CD4-positive, alpha-beta T cell (primary cell): Measurements from ENCODE around the gene TDRD7. TPM values are rescaled to one million over a fixed set of nuclear protein-coding genes. Genes with fewer than 3 reads are reported as not detected.
"Not testable (repeated sequence)": the region's sequence is repeated elsewhere in the genome, so short reads cannot be mapped to it uniquely, and the experiment has no call there.

Source experiments
- ATAC-seq: fragments of 200-7000 bp; cut with Tn5 transposase; one replicate; pipeline ENCODE4 v1.10.0; 2022; ENCODE audit warnings: mild to moderate bottlenecking; ENCODE audit not compliant: poor library complexity
- CTCF ChIA-PET: fragments of 350-600 bp; sonication (Branson Sonifier 250); formaldehyde crosslinking; loops from one replicate; lab custom pipeline; 2021; ENCODE audit warnings: antibody characterized with exemption, inconsistent platforms; lab: Charles Lee
- POLR2A ChIA-PET: fragments of 350-600 bp; sonication (Branson Sonifier 250); formaldehyde crosslinking; loops from one replicate; lab custom pipeline; 2021; ENCODE audit warnings: antibody characterized with exemption, inconsistent platforms; lab: Charles Lee
- DNase-seq, 14 experiments: peaks; one replicate each; pipeline ENCODE4 v3.0.0-alpha.2; 2013 to 2020; ENCODE audit warnings: mixed read lengths in 2 of 14
- H3K27ac ChIP-seq, 2 donors: one replicate each; pipeline versions ENCODE4 v1.5.1 to v1.7.0; 2013; ENCODE audit warnings: low read length in 2 of 2, low read depth in 1 of 2, mild to moderate bottlenecking in 1 of 2
- H3K27me3 ChIP-seq, 2 experiments: 1 replicate in 1 of 2; 2 replicates in 1 of 2; pipeline versions ENCODE4 v1.6.1 to v1.7.0; 2013; ENCODE audit warnings: low read length in 2 of 2, control low read depth in 1 of 2, mild to moderate bottlenecking in 1 of 2, moderate library complexity in 1 of 2; ENCODE audit not compliant: insufficient read depth in 2 of 2, control insufficient read depth in 1 of 2
- H3K36me3 ChIP-seq: one replicate; pipeline ENCODE4 v1.6.1; 2013; ENCODE audit warnings: low read length, control low read depth; ENCODE audit not compliant: insufficient read depth
- H3K4me1 ChIP-seq: one replicate; pipeline ENCODE4 v1.6.1; 2013; ENCODE audit warnings: low read length, control low read depth; ENCODE audit not compliant: insufficient read depth
- H3K4me3 ChIP-seq: one replicate; pipeline ENCODE4 v1.5.1; 2013; ENCODE audit warnings: mild to moderate bottlenecking, low read length, moderate library complexity
- H3K9me3 ChIP-seq, 2 experiments: 1 replicate in 1 of 2; 2 replicates in 1 of 2; pipeline versions ENCODE4 v1.6.1 to v1.7.0; 2013; ENCODE audit warnings: low read length in 2 of 2, mild to moderate bottlenecking in 2 of 2, control low read depth in 1 of 2, moderate library complexity in 1 of 2; ENCODE audit not compliant: control insufficient read depth in 1 of 2, insufficient read depth in 1 of 2
- H3K27ac Mint-ChIP-seq: one replicate; pipeline ENCODE4 v1.8.0; 2020; ENCODE audit warnings: mixed read lengths
- H3K27me3 Mint-ChIP-seq: one replicate; pipeline ENCODE4 v1.8.0; 2021; ENCODE audit warnings: mixed read lengths
- H3K36me3 Mint-ChIP-seq: one replicate; pipeline ENCODE4 v1.8.0; 2021; ENCODE audit warnings: low read depth, mixed read lengths
- H3K4me1 Mint-ChIP-seq: one replicate; pipeline ENCODE4 v1.8.0; 2021; ENCODE audit warnings: low read depth, mixed read lengths
- H3K4me3 Mint-ChIP-seq: one replicate; pipeline ENCODE4 v1.8.0; 2020; ENCODE audit warnings: mild to moderate bottlenecking, mixed read lengths
- H3K9me3 Mint-ChIP-seq: one replicate; pipeline ENCODE4 v1.8.0; 2020; ENCODE audit warnings: mixed read lengths
- intact Hi-C, 2 experiments: fragments of 100-400 bp; cut with DNase I in 1 of 2; cut with micrococcal nuclease in 1 of 2; formaldehyde crosslinking; loops; one replicate each; pipeline versions ENCODE4 v1.15.1 to v1.9.0; 2023 to 2025; cut with DNase I, micrococcal nuclease
- total RNA-seq, 174 experiments: library from RNA in 2 of 174; stranded (reverse) in 2 of 174; gene quantifications; one replicate each; pipeline ENCODE4 v1.2.3 and lab custom pipeline; 2021 to 2026
- TF ChIP-seq, protein P1 (sequence below): fragments of 200-600 bp; IDR thresholded peaks from one replicate; pipeline ENCODE4 v1.8.0; 2022; ENCODE audit warnings: antibody characterized with exemption, mild to moderate bottlenecking

The TDRD7 gene
- total RNA-seq, 2 experiments from 2014 or later = 3.3 to 3.6 TPM

GRCh38 chr9:97491216-97491999 is 79.5 kb downstream of the TDRD7 start:
- Mint-ChIP-seq H3K4me3 (no peak overlapping the region), H3K36me3 (peaks cover 88% of the 10 kb centered on the region), H3K9me3 (peaks cover 10% of the 10 kb centered on the region), H3K27me3 (no peaks in the 10 kb centered on the region), H3K4me1 (no peaks in the 10 kb centered on the region), H3K27ac (no peak overlapping the region)
- DNase-seq (no peak), ATAC-seq (no peak)
- Histone ChIP-seq H3K27ac (no peak overlapping the region), H3K36me3 (peaks cover 26% of the 10 kb centered on the region), H3K27me3 (no peaks in the 10 kb centered on the region), H3K4me3 (no peak overlapping the region), H3K4me1 (no peaks in the 10 kb centered on the region), H3K9me3 (peaks cover 0 to 10% of the 10 kb centered on the region in 2 experiments)
- ChIA-PET CTCF (interaction anchor here (1.1 kb wide), 1 partner anchor 10 kb away, joined by 3 read pairs; the partner anchor contains the start of gene TMOD1), POLR2A (no interaction called here)
- TF ChIP-seq, protein P1, sequence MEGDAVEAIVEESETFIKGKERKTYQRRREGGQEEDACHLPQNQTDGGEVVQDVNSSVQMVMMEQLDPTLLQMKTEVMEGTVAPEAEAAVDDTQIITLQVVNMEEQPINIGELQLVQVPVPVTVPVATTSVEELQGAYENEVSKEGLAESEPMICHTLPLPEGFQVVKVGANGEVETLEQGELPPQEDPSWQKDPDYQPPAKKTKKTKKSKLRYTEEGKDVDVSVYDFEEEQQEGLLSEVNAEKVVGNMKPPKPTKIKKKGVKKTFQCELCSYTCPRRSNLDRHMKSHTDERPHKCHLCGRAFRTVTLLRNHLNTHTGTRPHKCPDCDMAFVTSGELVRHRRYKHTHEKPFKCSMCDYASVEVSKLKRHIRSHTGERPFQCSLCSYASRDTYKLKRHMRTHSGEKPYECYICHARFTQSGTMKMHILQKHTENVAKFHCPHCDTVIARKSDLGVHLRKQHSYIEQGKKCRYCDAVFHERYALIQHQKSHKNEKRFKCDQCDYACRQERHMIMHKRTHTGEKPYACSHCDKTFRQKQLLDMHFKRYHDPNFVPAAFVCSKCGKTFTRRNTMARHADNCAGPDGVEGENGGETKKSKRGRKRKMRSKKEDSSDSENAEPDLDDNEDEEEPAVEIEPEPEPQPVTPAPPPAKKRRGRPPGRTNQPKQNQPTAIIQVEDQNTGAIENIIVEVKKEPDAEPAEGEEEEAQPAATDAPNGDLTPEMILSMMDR = no peak
- intact Hi-C loops = no loop called here

DNA sequence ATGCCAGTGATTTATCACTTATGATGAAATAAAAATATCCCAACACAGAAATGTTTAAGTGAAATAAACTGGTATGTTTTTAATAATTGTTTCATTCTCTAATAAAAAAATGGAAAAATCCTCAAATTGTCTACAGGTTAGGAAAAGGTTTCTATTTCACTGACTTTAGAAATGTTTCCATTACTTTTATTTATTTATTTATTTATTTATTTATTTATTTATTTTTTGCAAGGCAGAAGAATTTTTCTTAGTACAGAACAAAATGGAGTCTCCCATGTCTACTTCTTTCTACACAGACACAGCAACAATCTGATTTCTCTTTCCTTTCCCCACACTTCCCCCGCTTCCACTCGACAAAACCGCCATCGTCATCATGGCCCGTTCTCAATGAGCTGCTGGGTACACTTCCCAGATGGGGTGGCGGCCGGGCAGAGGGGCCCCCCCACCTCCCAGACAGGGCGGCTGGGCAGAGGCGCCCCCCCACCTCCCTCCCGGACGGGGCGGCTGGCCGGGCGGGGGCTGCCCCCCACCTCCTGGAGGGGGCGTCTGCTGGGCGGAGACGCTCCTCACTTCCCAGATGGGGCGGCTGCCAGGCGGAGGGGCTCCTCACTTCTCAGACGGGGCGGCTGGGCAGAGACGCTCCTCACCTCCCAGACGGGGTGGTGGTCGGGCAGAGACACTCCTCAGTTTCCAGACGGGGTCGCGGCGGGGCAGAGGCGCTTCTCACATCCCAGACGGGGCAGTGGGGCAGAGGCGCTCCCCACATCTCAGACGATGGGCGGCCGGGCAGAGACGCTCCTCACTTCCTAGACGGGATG is 85.9 kb downstream of the TDRD7 start:
- Histone ChIP-seq H3K4me1 (peaks cover 12% of the 10 kb centered on the region), H3K9me3 (peaks cover 0 to 19% of the 10 kb centered on the region in 2 experiments), H3K27me3 (peaks cover 12 to 25% of the 10 kb centered on the region in 2 experiments)
- ATAC-seq, CTCF ChIA-PET, POLR2A ChIA-PET, intact Hi-C loops, H3K9me3 Mint-ChIP-seq, DNase-seq, H3K4me3 Mint-ChIP-seq, H3K27ac ChIP-seq, H3K27ac Mint-ChIP-seq, H3K4me3 ChIP-seq, H3K36me3 ChIP-seq: not testable (repeated sequence)
- H3K36me3 Mint-ChIP-seq = peaks cover 34% of the 10 kb centered on the region
- peaks cover 20% of the 10 kb centered on the region for H3K27me3 Mint-ChIP-seq
- H3K4me1 Mint-ChIP-seq = peaks cover 15% of the 10 kb centered on the region

- ATAC-seq, intact Hi-C loops, H3K9me3 Mint-ChIP-seq, CTCF ChIA-PET, H3K36me3 ChIP-seq, H3K27ac Mint-ChIP-seq, POLR2A ChIA-PET, H3K4me3 ChIP-seq, H3K4me3 Mint-ChIP-seq, DNase-seq, H3K27ac ChIP-seq: not testable (repeated sequence)
- Histone ChIP-seq H3K27me3 (peaks cover 21 to 36% of the 10 kb centered on the region in 2 experiments), H3K4me1 (peaks cover 16% of the 10 kb centered on the region), H3K9me3 (peaks cover 0 to 23% of the 10 kb centered on the region in 2 experiments)
- H3K27me3 Mint-ChIP-seq = peaks cover 20% of the 10 kb centered on the region
- peaks cover 28% of the 10 kb centered on the region for H3K36me3 Mint-ChIP-seq
- H3K4me1 Mint-ChIP-seq = peaks cover 21% of the 10 kb centered on the region
Observed at GRCh38 chr9:97498846-97499245, 87.0 kb downstream of the TDRD7 start.

DNA sequence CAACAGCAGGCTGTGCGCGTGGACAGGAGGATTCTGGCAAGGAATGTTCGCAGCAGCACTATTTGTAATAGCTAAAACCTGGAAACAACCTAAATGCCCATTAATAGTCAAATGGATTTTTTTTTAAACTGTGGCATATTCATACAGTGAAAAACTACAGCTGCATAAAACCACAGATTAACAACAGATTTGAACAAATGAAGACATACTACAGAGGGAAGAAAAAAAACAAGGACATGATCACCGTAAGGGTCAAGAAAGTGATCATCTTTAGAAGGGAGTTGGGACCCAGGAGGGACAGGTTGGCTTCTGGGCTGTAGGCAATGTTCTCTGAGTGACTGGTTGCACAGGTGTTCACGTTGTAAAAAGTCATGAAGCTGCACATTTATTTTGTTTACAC is 88.4 kb downstream of the TDRD7 start:
- ChIA-PET CTCF (no interaction called here), POLR2A (no interaction called here)
- no peak overlapping the region for H3K4me3 ChIP-seq
- H3K27ac ChIP-seq = no peak overlapping the region
- Mint-ChIP-seq H3K9me3 (peaks cover 5% of the 10 kb centered on the region), H3K36me3 (peaks cover 20% of the 10 kb centered on the region), H3K4me3 (peak overlapping the region; percentile 71), H3K4me1 (peaks cover 21% of the 10 kb centered on the region), H3K27me3 (peaks cover 20% of the 10 kb centered on the region), H3K27ac (no peak overlapping the region)
- intact Hi-C loops = no loop called here
- H3K27me3 ChIP-seq = peaks cover 31 to 45% of the 10 kb centered on the region in 2 experiments
- no peak for DNase-seq
- H3K36me3 ChIP-seq = peaks cover 8% of the 10 kb centered on the region
- peaks cover 16% of the 10 kb centered on the region for H3K4me1 ChIP-seq
- no peak for ATAC-seq
- TF ChIP-seq, protein P1 = no peak
- peaks cover 0 to 23% of the 10 kb centered on the region in 2 experiments for H3K9me3 ChIP-seq
